Ovary (tissue), 9 donors: ENCODE results near the gene RAB27A. TPM values are rescaled to one million over a fixed set of nuclear protein-coding genes. Genes with fewer than 3 reads are reported as not detected.

Experiments
- DNase-seq, 5 donors: peaks; one replicate each; pipeline ENCODE4 v3.0.0-alpha.2; 2019 to 2020
- H3K27ac ChIP-seq, 2 donors: fragments of 200-600 bp; one replicate each; pipeline versions ENCODE4 v1.5.1 to v1.8.0; 2019 to 2022
- H3K27me3 ChIP-seq: fragments of 200-600 bp; one replicate; pipeline ENCODE4 v1.8.0; 2022
- H3K36me3 ChIP-seq: fragments of 200-600 bp; sonication (generic); one replicate; pipeline ENCODE4 v1.5.1; 2019
- H3K4me1 ChIP-seq: one replicate; pipeline ENCODE4 v1.8.1; 2013; ENCODE audit warnings: mild to moderate bottlenecking, moderate library complexity; ENCODE audit not compliant: insufficient read depth
- H3K4me3 ChIP-seq: fragments of 200-600 bp; sonication (generic); one replicate; pipeline ENCODE4 v1.5.1; 2017
- H3K9me3 ChIP-seq, 2 donors: fragments of 200-600 bp in 1 of 2; sonication (generic) in 1 of 2; one replicate each; pipeline versions ENCODE4 v1.5.1 to v1.8.1; 2013 to 2019; ENCODE audit warnings: mild to moderate bottlenecking in 1 of 2, moderate library complexity in 1 of 2
- EP300 ChIP-seq: sonication (generic); formaldehyde crosslinking; IDR thresholded peaks from one replicate; pipeline ENCODE4 v1.6.1; 2017; ENCODE audit warnings: antibody characterized with exemption
- POLR2A ChIP-seq: fragments of 450-650 bp; IDR thresholded peaks from one replicate; pipeline ENCODE4 v1.6.1; 2017; ENCODE audit warnings: antibody characterized with exemption, mild to moderate bottlenecking, moderate library complexity
- WGBS, 3 donors: extraction: QIAGEN DNeasy Blood & Tissue Kit in 1 of 3; methylation state at CpG; one replicate each; pipeline versions ENCODE4 v1.1.5 to v1.1.7; 2013 to 2017; 5-methylcytosine and 5-hydroxymethylcytosine counted together
- intact Hi-C, 4 donors: fragments of 100-400 bp; cut with DNase I; formaldehyde crosslinking; loops; one replicate each; pipeline versions ENCODE4 v1.11.0 to v1.15.1; 2022 to 2023
- polyA plus RNA-seq, 2 donors: library from polyadenylated mRNA; stranded (reverse); fragments of 200-250 nt in 1 of 2; fragments of 350-450 nt in 1 of 2; fragmentation: Illumina TruSeq in 1 of 2; extraction: RNeasy Lipid Tissue Mini Kit (QIAGEN cat#74804) in 1 of 2; gene quantifications; one replicate each; pipeline ENCODE4 v1.2.3, GENCODE V29; 2013 to 2014
- total RNA-seq, 7 donors: library from RNA; depleted of rRNA in 2 of 7; stranded (reverse); fragments of >200 nt in 2 of 7; fragmentation: NEBNext Ultra II Directional in 3 of 7; extraction: Animal tissue kit (Norgen Biotek cat#: 25700) in 3 of 7; gene quantifications; one replicate each; pipeline versions ENCODE4 v1.1.0 to v1.2.4, GENCODE V29; 2016 to 2023
- TF ChIP-seq, protein P1 (sequence below), 3 donors: fragments of 450-650 bp in 2 of 3; fragments of 200-600 bp in 1 of 3; IDR thresholded peaks; one replicate each; pipeline versions ENCODE4 v1.5.1 to v1.8.0; 2016 to 2022; ENCODE audit warnings: antibody characterized with exemption in 3 of 3, mild to moderate bottlenecking in 1 of 3
- donor health status: DM: no; HTN: no; CAD: no; lungs with moderate emphysema.
- donor health status: DM: no; HTN: no; CAD: no.
- donor health status: Bipolar disorder and iron deficiency.
- donor health status: DM: yes; HTN: yes; CAD: no.
- donor health status: DM: no; HTN: no; CAD: no.
- donor health status: DM: yes; HTN: yes; CAD: no.

RAB27A gene
- total and polyA plus RNA-seq, 9 donors: 5.8 to 38.0 (median 12.1) TPM

- no peak overlapping the region for H3K27ac ChIP-seq
These were observed 23.1 kb downstream of the RAB27A start for GRCh38 chr15:55266547-55266946.

DNA sequence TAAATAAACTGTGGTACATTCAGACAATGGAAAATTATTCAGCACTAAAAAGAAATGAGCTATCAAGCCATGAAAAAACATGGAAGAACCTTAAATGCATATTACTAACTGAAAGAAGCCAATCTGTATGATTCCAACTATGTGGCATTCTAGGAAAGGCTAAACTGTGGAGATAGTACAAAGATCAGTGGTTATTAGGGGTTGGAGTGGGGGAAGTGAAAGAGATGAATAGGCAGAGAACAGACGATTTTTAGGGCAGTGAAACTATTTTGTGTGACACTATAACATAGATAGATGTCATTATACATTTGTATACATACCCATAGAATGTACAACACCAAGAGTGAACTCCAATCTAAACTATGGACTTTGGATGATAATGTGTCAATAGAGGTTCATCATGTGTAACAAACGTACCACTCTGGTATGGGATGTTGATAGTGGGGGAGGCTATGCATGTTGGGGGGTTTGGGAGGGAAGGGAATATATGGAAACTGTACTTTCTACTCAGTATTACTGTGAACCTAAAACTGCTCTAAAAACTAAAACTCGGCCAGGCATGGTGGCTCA lies 29.0 kb downstream of the RAB27A start:
- H3K27ac ChIP-seq: no peak overlapping the region
- no peak for DNase-seq
- H3K36me3 ChIP-seq: no peaks in the 10 kb centered on the region
- H3K9me3 ChIP-seq: no peaks in the 10 kb centered on the region
- H3K4me3 ChIP-seq: no peak overlapping the region
- no peaks in the 10 kb centered on the region for H3K27me3 ChIP-seq
- intact Hi-C loops: no loop called here
- no peaks in the 10 kb centered on the region for H3K4me1 ChIP-seq
- WGBS, 3 donors: 73 to 81% (median 78%) methylated on average over 3 of the region's 3 CpGs
- TF ChIP-seq EP300 (no peak), POLR2A (no peak)
- TF ChIP-seq, protein P1, sequence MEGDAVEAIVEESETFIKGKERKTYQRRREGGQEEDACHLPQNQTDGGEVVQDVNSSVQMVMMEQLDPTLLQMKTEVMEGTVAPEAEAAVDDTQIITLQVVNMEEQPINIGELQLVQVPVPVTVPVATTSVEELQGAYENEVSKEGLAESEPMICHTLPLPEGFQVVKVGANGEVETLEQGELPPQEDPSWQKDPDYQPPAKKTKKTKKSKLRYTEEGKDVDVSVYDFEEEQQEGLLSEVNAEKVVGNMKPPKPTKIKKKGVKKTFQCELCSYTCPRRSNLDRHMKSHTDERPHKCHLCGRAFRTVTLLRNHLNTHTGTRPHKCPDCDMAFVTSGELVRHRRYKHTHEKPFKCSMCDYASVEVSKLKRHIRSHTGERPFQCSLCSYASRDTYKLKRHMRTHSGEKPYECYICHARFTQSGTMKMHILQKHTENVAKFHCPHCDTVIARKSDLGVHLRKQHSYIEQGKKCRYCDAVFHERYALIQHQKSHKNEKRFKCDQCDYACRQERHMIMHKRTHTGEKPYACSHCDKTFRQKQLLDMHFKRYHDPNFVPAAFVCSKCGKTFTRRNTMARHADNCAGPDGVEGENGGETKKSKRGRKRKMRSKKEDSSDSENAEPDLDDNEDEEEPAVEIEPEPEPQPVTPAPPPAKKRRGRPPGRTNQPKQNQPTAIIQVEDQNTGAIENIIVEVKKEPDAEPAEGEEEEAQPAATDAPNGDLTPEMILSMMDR (IDR thresholded peaks at IDR 0.05): no peak

More at GRCh38 chr15:55266547-55266946, 23.1 kb downstream of the RAB27A start:
- H3K4me1 ChIP-seq: no peaks in the 10 kb centered on the region
- H3K27me3 ChIP-seq: no peaks in the 10 kb centered on the region
- DNase-seq: no peak
- no peaks in the 10 kb centered on the region for H3K36me3 ChIP-seq
- TF ChIP-seq, protein P1 (IDR thresholded peaks at IDR 0.05): no peak
- TF ChIP-seq EP300 (no peak), POLR2A (no peak)
- H3K9me3 ChIP-seq: no peaks in the 10 kb centered on the region
- intact Hi-C loops: no loop called here
- H3K4me3 ChIP-seq: no peak overlapping the region
- WGBS, 3 donors: 92 to 96% (median 95%) methylated on average over 2 of the region's 2 CpGs

- WGBS, 3 donors: 91 to 97% (median 93%) methylated on average over 5 of the region's 5 CpGs
- no peak overlapping the region for H3K27ac ChIP-seq
- H3K36me3 ChIP-seq: no peaks in the 10 kb centered on the region
- H3K4me3 ChIP-seq: no peak overlapping the region
- H3K27me3 ChIP-seq: no peaks in the 10 kb centered on the region
- no peaks in the 10 kb centered on the region for H3K4me1 ChIP-seq
- no peak for DNase-seq
- TF ChIP-seq, protein P1 (IDR thresholded peaks at IDR 0.05): no peak
- TF ChIP-seq EP300 (no peak), POLR2A (no peak)
- intact Hi-C loops: no loop called here
- no peaks in the 10 kb centered on the region for H3K9me3 ChIP-seq
These were observed 31.7 kb downstream of the RAB27A start for GRCh38 chr15:55257938-55258337.

DNA sequence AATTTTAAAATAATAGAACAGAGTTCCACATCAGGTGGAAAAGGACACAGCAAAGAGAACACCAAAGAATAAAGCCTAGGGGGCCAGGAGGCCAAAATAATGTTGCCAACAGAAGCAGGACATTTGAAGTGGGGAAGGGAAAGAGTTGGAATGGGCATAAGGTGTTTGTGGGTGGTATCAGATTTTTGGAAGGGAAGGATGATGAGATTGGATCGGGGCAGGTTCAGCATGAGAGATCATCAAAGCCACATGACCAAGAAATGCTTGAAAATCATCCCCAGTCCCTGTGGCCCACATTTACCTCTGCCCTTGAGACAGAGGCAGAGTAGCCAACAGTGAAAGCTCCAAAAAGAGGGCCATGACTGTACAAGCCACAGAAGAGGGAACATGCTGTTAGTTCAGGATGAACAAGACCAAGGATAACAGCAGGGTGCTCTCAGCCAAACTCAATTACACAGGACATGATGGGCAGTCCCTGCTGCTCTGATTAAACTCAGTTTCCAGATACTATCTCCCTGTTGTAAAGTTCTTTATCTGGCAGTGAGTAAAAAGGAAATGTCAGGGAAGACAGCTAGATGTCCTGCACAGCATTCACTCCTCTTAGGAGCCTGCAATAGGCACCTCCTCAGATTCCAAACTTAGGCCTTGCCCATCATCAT lies 32.5 kb downstream of the RAB27A start:
- H3K27ac ChIP-seq: no peak overlapping the region
- 91 to 100% (median 96%) methylated on average over 1 of the region's 1 CpG for WGBS, 3 donors
- no peaks in the 10 kb centered on the region for H3K36me3 ChIP-seq
- TF ChIP-seq EP300 (no peak), POLR2A (no peak)
- TF ChIP-seq, protein P1 (IDR thresholded peaks at IDR 0.05): no peak
- intact Hi-C loops: no loop called here
- no peak overlapping the region for H3K4me3 ChIP-seq
- H3K4me1 ChIP-seq: no peaks in the 10 kb centered on the region
- no peak for DNase-seq
- H3K9me3 ChIP-seq: no peaks in the 10 kb centered on the region
- H3K27me3 ChIP-seq: no peaks in the 10 kb centered on the region
